Karpas-422 (cell line): Measurements from ENCODE around the gene NPC2. TPM values are rescaled to one million over a fixed set of nuclear protein-coding genes. Genes with fewer than 3 reads are reported as not detected.

ENCODE experiments used
- DNase-seq: peaks from one replicate; pipeline ENCODE4 v3.0.0-alpha.2; 2015
- H2AFZ ChIP-seq: fragments of 200-600 bp; sonication (generic); 2 replicates; pipeline ENCODE4 v1.6.1; 2014; ENCODE audit warnings: antibody characterized with exemption, low read length, mixed read lengths
- H3K27ac ChIP-seq: fragments of 200-600 bp; sonication (generic); 2 replicates; pipeline ENCODE4 v1.5.1; 2014; ENCODE audit warnings: mild to moderate bottlenecking, low read length, moderate library complexity
- H3K27me3 ChIP-seq: fragments of 200-600 bp; sonication (generic); 2 replicates; pipeline ENCODE4 v1.6.1; 2014; ENCODE audit warnings: low read length, mixed read lengths
- H3K36me3 ChIP-seq: fragments of 200-600 bp; sonication (generic); 2 replicates; pipeline ENCODE4 v1.6.1; 2014; ENCODE audit warnings: low read length, mixed read lengths; ENCODE audit not compliant: insufficient read depth
- H3K4me1 ChIP-seq: fragments of 200-600 bp; sonication (generic); 2 replicates; pipeline ENCODE4 v1.6.1; 2014; ENCODE audit warnings: mild to moderate bottlenecking, low read length, mixed read lengths
- H3K4me2 ChIP-seq: fragments of 200-600 bp; sonication (generic); 2 replicates; pipeline ENCODE4 v1.6.1; 2014; ENCODE audit warnings: low read length, low read depth, mild to moderate bottlenecking; ENCODE audit not compliant: poor library complexity, severe bottlenecking
- H3K4me3 ChIP-seq: fragments of 200-600 bp; sonication (generic); 2 replicates; pipeline ENCODE4 v1.5.1; 2014; ENCODE audit warnings: mild to moderate bottlenecking, antibody characterized with exemption, low read length, mixed read lengths
- H3K79me2 ChIP-seq: fragments of 200-600 bp; sonication (generic); 2 replicates; pipeline ENCODE4 v1.6.1; 2014; ENCODE audit warnings: mild to moderate bottlenecking, low read length, mixed read lengths
- H3K9ac ChIP-seq: fragments of 200-600 bp; sonication (generic); 2 replicates; pipeline ENCODE4 v1.6.0; 2014; ENCODE audit warnings: low read length
- H3K9me2 ChIP-seq: fragments of 200-600 bp; sonication (generic), shearing (Covaris generic); replicated peaks from 2 replicates; pipeline ENCODE4 v1.6.0; 2014; ENCODE audit warnings: mild to moderate bottlenecking, low read length, moderate library complexity; ENCODE audit not compliant: insufficient read depth
- H3K9me3 ChIP-seq: fragments of 300-700, 200-600 bp; sonication (generic); 2 replicates; pipeline ENCODE4 v1.6.1; 2014; ENCODE audit warnings: low read length, mixed read lengths
- H4K20me1 ChIP-seq: fragments of 200-600 bp; sonication (generic); 2 replicates; pipeline ENCODE4 v1.6.1; 2014; ENCODE audit warnings: mild to moderate bottlenecking, antibody characterized with exemption, low read length, low read depth; ENCODE audit not compliant: insufficient read depth
- total RNA-seq: library from RNA; depleted of rRNA; stranded (reverse); fragments of >200 nt; shearing (Covaris generic); gene quantifications from 2 replicates; pipeline ENCODE4 v1.2.3, GENCODE V29; 2014; ENCODE audit warnings: low replicate concordance

The NPC2 gene
- total RNA-seq, 1 experiment from 2014 or later: 113 TPM

GRCh38 chr14:74515891-74516412 lies 22.8 kb upstream of the NPC2 start:
- H3K9me2 ChIP-seq: no peaks in the 10 kb centered on the region
- H3K36me3 ChIP-seq: no peaks in the 10 kb centered on the region
- no peak overlapping the region for H3K4me2 ChIP-seq
- H3K9ac ChIP-seq: no peak overlapping the region
- no peaks in the 10 kb centered on the region for H3K9me3 ChIP-seq
- no peaks in the 10 kb centered on the region for H4K20me1 ChIP-seq
- no peak for DNase-seq
- no peak overlapping the region for H3K27ac ChIP-seq
- no peak overlapping the region for H3K4me3 ChIP-seq
- H3K27me3 ChIP-seq: no peaks in the 10 kb centered on the region
- H2AFZ ChIP-seq: no peak overlapping the region
- no peaks in the 10 kb centered on the region for H3K4me1 ChIP-seq
- no peaks in the 10 kb centered on the region for H3K79me2 ChIP-seq

DNA sequence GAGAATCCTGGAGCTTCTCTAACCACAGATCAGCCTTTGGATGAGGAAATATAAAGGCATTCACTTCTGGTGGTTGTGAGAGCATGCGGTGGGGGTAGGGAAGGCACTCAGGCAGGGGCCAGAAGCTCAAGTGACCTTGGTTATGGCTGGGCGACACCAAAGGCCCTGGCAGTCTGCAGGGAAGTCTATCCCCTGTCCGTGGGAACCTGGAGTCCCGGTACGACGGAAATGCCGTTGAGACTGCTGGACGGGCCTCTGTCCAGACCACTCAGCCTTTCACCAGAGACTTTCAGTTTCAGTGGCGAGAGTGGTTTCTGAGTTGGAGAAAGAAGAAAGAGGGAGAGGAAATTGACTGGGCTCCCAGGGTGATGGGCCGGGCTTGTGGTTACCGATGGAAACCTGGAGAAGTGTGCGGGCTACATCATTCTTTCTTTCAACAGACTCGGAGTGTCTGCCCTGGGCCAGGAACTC lies 21.4 kb upstream of the NPC2 start:
- no peaks in the 10 kb centered on the region for H3K9me3 ChIP-seq
- no peaks in the 10 kb centered on the region for H3K79me2 ChIP-seq
- no peaks in the 10 kb centered on the region for H4K20me1 ChIP-seq
- no peak overlapping the region for H3K9ac ChIP-seq
- H3K9me2 ChIP-seq: no peaks in the 10 kb centered on the region
- no peaks in the 10 kb centered on the region for H3K27me3 ChIP-seq
- H3K4me3 ChIP-seq: no peak overlapping the region
- no peak overlapping the region for H3K4me2 ChIP-seq
- H3K27ac ChIP-seq: no peak overlapping the region
- no peaks in the 10 kb centered on the region for H3K4me1 ChIP-seq
- no peak overlapping the region for H2AFZ ChIP-seq
- H3K36me3 ChIP-seq: no peaks in the 10 kb centered on the region
- DNase-seq: no peak

DNA sequence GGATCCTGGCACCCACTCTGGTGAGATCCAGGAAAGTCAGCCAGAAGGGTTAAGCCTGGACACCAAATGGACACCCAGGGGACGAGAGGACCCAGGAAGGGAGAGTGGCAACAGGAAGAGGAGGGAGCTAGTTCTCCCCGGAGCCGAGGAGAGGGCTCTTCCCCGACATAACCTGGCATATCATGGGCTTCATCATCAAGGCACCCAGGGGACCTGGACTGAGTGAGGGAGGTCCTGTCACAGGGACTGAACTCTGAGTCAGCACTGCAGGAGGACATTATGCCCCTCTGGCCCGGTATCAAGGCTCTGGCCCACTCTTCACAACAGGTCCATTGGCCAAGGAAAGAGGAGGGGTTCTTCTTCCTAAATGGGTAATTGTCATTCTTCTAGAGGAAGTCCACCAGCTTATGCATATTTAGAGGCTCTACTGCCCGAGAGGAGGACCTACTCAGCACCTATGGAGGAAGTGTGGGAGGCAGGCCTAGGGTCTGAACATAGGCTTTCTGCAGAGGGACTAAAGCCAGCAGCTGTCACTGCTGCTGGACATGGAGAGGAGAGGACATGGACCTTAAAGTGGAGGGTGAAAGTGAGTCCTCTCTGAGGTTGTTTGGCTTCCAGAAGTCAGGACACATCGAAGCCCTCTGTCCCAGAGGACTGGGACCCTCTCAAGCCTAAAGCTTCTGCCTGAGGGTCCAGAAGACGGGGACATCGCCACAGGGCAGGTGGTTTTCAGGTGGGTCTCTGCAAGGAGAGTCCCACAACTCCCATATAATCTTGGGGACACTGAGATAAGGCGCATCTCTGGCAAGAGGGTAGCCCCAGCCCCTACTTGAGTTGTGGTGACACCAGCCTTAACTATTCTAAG lies 19.1 kb upstream of the NPC2 start:
- Histone ChIP-seq H3K4me2 (no peak overlapping the region), H3K9me2 (no peaks in the 10 kb centered on the region), H3K9ac (no peak overlapping the region), H3K27me3 (no peaks in the 10 kb centered on the region), H4K20me1 (no peaks in the 10 kb centered on the region), H2AFZ (no peak overlapping the region), H3K9me3 (no peaks in the 10 kb centered on the region), H3K79me2 (no peaks in the 10 kb centered on the region), H3K4me1 (peaks cover 8% of the 10 kb centered on the region), H3K4me3 (no peak overlapping the region), H3K27ac (no peak overlapping the region), H3K36me3 (no peaks in the 10 kb centered on the region)
- DNase-seq: no peak

DNA sequence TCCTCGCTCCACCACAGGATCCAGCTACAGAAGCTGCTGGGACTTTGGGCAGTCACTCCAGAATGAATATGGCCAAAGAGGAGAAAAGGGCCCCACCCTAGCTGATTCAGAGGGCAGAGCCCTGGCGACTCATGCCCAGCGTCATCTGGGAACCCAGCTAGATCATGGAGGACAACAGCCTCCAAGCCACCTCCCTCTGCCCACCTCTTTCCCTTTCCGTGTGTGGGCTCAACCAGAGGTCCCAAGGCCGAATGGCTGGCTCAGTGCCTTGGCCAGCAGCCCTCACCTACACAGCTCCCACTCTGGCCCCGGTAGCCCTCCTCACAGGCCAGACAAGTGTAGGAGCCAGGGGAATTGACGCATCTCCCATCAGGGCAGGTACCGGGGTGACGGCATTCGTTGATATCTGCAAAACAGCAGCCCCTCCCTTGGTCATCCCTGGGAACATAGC lies 17.9 kb upstream of the NPC2 start:
- Histone ChIP-seq H3K79me2 (no peaks in the 10 kb centered on the region), H3K9ac (no peak overlapping the region), H3K4me1 (peaks cover 20% of the 10 kb centered on the region), H3K27ac (no peak overlapping the region), H2AFZ (no peak overlapping the region), H3K9me2 (no peaks in the 10 kb centered on the region), H3K4me3 (no peak overlapping the region), H3K9me3 (no peaks in the 10 kb centered on the region), H3K27me3 (no peaks in the 10 kb centered on the region), H4K20me1 (no peaks in the 10 kb centered on the region), H3K36me3 (no peaks in the 10 kb centered on the region), H3K4me2 (no peak overlapping the region)
- no peak for DNase-seq

DNA sequence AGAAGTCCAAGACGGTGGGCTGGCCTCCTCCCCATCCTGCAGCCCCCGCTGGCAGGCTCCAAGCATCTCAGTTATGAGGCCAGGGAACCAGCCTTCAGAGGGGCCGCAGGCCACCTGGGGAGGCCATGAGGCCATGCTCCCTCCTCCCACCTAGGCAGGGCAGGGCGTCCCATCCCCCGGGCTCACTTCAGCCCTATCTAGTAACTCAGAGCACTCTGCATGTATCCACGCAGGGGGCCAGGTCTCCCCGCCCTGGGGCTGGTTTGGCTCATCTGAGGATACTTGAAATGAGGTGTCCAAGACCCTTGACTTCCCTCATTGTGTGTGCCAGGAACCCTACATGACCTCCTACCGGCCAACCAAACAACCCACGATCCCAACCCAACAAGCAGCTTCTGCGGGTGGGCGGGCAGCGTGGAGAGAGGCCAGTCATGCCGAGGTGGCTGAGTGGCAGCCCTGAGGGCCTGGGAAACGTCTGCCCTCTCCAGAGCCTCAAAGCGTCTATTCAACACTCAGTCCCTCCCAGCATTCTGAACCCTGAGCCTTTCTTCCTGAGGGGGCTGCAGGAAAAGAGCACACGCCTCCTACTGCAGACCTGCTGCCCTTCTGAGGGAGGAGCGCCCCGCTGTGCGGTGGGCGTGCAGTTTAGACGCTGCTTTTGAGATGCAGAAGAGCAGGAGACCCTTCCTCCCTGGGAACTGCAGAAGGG lies 17.3 kb upstream of the NPC2 start:
- Histone ChIP-seq H3K4me2 (no peak overlapping the region), H3K36me3 (no peaks in the 10 kb centered on the region), H3K9me2 (no peaks in the 10 kb centered on the region), H3K9me3 (no peaks in the 10 kb centered on the region), H3K27ac (no peak overlapping the region), H3K79me2 (no peaks in the 10 kb centered on the region), H3K4me3 (no peak overlapping the region), H3K4me1 (peaks cover 24% of the 10 kb centered on the region), H3K9ac (no peak overlapping the region), H2AFZ (no peak overlapping the region), H3K27me3 (no peaks in the 10 kb centered on the region), H4K20me1 (no peaks in the 10 kb centered on the region)
- DNase-seq: no peak

GRCh38 chr14:74509587-74510222 lies 16.6 kb upstream of the NPC2 start:
- Histone ChIP-seq H4K20me1 (no peaks in the 10 kb centered on the region), H3K27ac (no peak overlapping the region), H3K4me3 (no peak overlapping the region), H3K79me2 (no peaks in the 10 kb centered on the region), H2AFZ (no peak overlapping the region), H3K4me1 (peaks cover 24% of the 10 kb centered on the region), H3K9me2 (no peaks in the 10 kb centered on the region), H3K27me3 (no peaks in the 10 kb centered on the region), H3K4me2 (no peak overlapping the region), H3K9ac (no peak overlapping the region), H3K9me3 (no peaks in the 10 kb centered on the region), H3K36me3 (no peaks in the 10 kb centered on the region)
- no peak for DNase-seq

DNA sequence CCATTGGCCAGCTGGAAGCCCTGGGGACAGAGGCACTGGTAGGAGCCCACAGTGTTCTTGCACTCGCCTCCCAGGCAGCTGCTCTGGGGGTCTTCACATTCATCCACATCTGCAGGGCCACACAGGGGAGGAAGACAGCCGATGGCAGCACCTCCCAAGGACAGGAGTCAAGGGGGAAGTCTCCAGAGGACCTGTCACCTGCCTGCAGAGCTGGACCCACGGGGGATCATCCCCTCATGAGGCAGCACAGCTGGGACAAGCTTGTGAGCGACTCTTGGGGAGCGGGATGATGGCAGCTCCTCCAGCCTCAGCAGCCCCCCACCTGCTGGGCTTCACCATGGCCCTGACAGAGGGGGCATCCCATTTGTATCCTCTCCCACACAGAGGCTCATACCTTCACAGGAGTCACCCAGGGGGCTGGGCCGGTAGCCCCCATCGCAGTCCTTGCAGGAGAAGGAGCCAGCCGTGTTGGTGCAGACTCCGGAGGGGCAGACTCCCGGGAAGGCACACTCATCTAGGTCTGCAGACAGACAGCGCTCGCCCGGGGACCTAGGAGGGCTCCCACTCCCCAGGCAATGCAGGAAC lies 15.8 kb upstream of the NPC2 start:
- no peak overlapping the region for H3K4me2 ChIP-seq
- H3K9me3 ChIP-seq: no peaks in the 10 kb centered on the region
- H3K27me3 ChIP-seq: no peaks in the 10 kb centered on the region
- H3K36me3 ChIP-seq: no peaks in the 10 kb centered on the region
- no peak overlapping the region for H3K27ac ChIP-seq
- no peak overlapping the region for H3K9ac ChIP-seq
- no peaks in the 10 kb centered on the region for H4K20me1 ChIP-seq
- peaks cover 24% of the 10 kb centered on the region for H3K4me1 ChIP-seq
- no peak overlapping the region for H3K4me3 ChIP-seq
- no peak for DNase-seq
- no peaks in the 10 kb centered on the region for H3K79me2 ChIP-seq
- H3K9me2 ChIP-seq: no peaks in the 10 kb centered on the region
- H2AFZ ChIP-seq: no peak overlapping the region
